GM12872 (cell line): ENCODE data around the gene TRMT10B.

Source experiments
- CTCF ChIP-seq: IDR thresholded peaks from 3 replicates; pipeline ENCODE4 v1.5.1; 2011; ENCODE audit warnings: low read depth, mild to moderate bottlenecking, low read length, moderate library complexity; ENCODE audit not compliant: insufficient read depth

TRMT10B gene

GRCh38 chr9:37719526-37719925, 34.1 kb upstream of the TRMT10B start:
- TF ChIP-seq CTCF: no peak

GRCh38 chr9:37727013-37727412, 26.6 kb upstream of the TRMT10B start:
- TF ChIP-seq CTCF: no peak

GRCh38 chr9:37729499-37729898, 24.1 kb upstream of the TRMT10B start:
- no peak for TF ChIP-seq CTCF

GRCh38 chr9:37730256-37730655, 23.3 kb upstream of the TRMT10B start:
- TF ChIP-seq CTCF: no peak

GRCh38 chr9:37730839-37731238, 22.8 kb upstream of the TRMT10B start:
- no peak for TF ChIP-seq CTCF

GRCh38 chr9:37732086-37732741, 21.4 kb upstream of the TRMT10B start:
- TF ChIP-seq CTCF: no peak

- no peak for TF ChIP-seq CTCF
Observed at GRCh38 chr9:37732952-37733351, 20.7 kb upstream of the TRMT10B start.
